K562 (cell line): ENCODE results near the gene AACS.

ENCODE experiments used
- FOXJ3 ChIP-seq: sonication (generic); formaldehyde crosslinking; IDR thresholded peaks from 2 replicates; pipeline ENCODE4 v1.4.0; 2020; ENCODE audit warnings: mild to moderate bottlenecking, missing genetic modification reagents
- GTF2F1 ChIP-seq: IDR thresholded peaks from 2 replicates; pipeline ENCODE4 v1.6.1; 2011; ENCODE audit warnings: low read depth, low read length, improper control_type of control experiment
- GTF3C2 ChIP-seq: IDR thresholded peaks from 3 replicates; pipeline ENCODE4 v1.6.1; 2011; ENCODE audit warnings: borderline replicate concordance, mild to moderate bottlenecking, moderate library complexity; ENCODE audit not compliant: insufficient read length; ENCODE audit errors: extremely low read depth
- HNRNPH1 ChIP-seq: fragments of 200-400 bp; formaldehyde crosslinking; optimal IDR thresholded peaks from 2 replicates; pipeline ENCODE3; 2017; ENCODE audit warnings: low read depth, mild to moderate bottlenecking, low read length, moderate library complexity
- MAFG ChIP-seq: fragments of 450-650 bp; conservative IDR thresholded peaks from 2 replicates; pipeline ENCODE4 v1.6.1; 2016; ENCODE audit warnings: missing genetic modification characterization, missing compliant biosample characterization
- TCF7L2 ChIP-seq: fragments of 150-350 bp; IDR thresholded peaks from 2 replicates; pipeline ENCODE4 v1.6.1; 2016; ENCODE audit warnings: low read depth, mild to moderate bottlenecking, low read length, moderate library complexity
- ZNF384 ChIP-seq: IDR thresholded peaks from 2 replicates; pipeline ENCODE4 v1.6.1; 2012; ENCODE audit warnings: low read depth, low read length, improper control_type of control experiment

DNA sequence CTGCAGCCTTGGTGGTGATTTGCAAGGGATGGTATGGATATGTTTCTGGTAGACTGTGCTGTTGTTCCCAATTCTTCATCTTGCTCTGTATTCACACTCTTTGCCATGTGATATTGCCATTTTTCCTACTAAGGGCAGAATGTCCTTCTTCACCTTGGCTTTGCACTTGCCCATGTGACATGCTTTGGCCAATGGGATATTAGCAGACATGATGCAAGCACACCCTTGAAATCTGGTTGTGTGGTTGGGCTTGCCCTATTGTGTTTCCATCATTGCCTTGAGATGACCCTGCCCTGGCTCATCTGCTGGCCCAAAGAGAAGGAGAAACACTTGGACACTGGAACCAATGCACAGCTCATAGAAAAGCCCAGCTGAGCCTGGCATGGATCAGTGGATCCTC is 110.3 kb downstream of the AACS start:
- TF ChIP-seq GTF3C2 (no peak), HNRNPH1 (no peak), ZNF384 (no peak), FOXJ3 (CRISPR knock-in tag) (no peak), TCF7L2 (no peak), GTF2F1 (no peak), MAFG (no peak)
